Esophagus muscularis mucosa (tissue), 3 donors: ENCODE results near the gene PLSCR4.

Source experiments
- CTCF ChIP-seq, 3 experiments: fragments of 200-600 bp in 2 of 3; fragments of 450-650 bp in 1 of 3; sonication (generic) in 2 of 3; IDR thresholded peaks; one replicate each; pipeline ENCODE4 v1.5.1; 2017 to 2019; ENCODE audit warnings: antibody characterized with exemption in 3 of 3, mild to moderate bottlenecking in 2 of 3, moderate library complexity in 1 of 3
- POLR2A ChIP-seq: fragments of 450-650 bp; IDR thresholded peaks from one replicate; pipeline ENCODE4 v1.6.1; 2017; ENCODE audit warnings: antibody characterized with exemption, moderate library complexity, mild to moderate bottlenecking, low read depth
- POLR2AphosphoS5 ChIP-seq, 2 donors: sonication (generic); formaldehyde crosslinking; IDR thresholded peaks; one replicate each; pipeline ENCODE4 v1.6.1; 2017; ENCODE audit warnings: antibody characterized with exemption in 2 of 2

- TF ChIP-seq CTCF (IDR thresholded peaks at IDR 0.05): no peak
- TF ChIP-seq POLR2AphosphoS5 (IDR thresholded peaks at IDR 0.05): peak in 1 of 2 donors; percentile 21
- TF ChIP-seq POLR2A: no peak
Measured at GRCh38 chr3:146156095-146156494, 94.8 kb downstream of the PLSCR4 start.
